ENCODE data around the gene SLC30A2.

- no peak for TF ChIP-seq EZH2 (IDR thresholded peaks at IDR 0.05; ENCODE audit: insufficient read depth, low read length)
- no peak for TF ChIP-seq CTCF (IDR thresholded peaks at IDR 0.05; ENCODE audit: insufficient read depth, low read depth, low read length)
Measured at GRCh38 chr1:26012864-26013263, 33.1 kb downstream of the SLC30A2 start.

Measured in astrocyte (in vitro differentiated cells and primary cell).